ENCODE data around the gene GPR146. TPM values are rescaled to one million over a fixed set of nuclear protein-coding genes. Genes with fewer than 3 reads are reported as not detected.

Gene GPR146
- total RNA-seq, 1 donor from 2014 or later: 1.7 TPM

- peaks cover 3% of the 10 kb centered on the region for H3K36me3 Mint-ChIP-seq (ENCODE audit: low read depth, unreplicated experiment)
- Histone ChIP-seq H3K4me2 (ENCODE audit: low read length) (no peak overlapping the region), H3K9me3 (ENCODE audit: insufficient read depth, low read depth, low read length) (no peaks in the 10 kb centered on the region), H2AFZ (ENCODE audit: low read depth, low read length) (no peak overlapping the region), H3K9ac (ENCODE audit: low read length) (no peak overlapping the region), H3K4me1 (ENCODE audit: insufficient read depth, low read length) (no peaks in the 10 kb centered on the region), H3K4me3 (ENCODE audit: insufficient read depth, low read depth, low read length) (no peak overlapping the region), H3K79me2 (ENCODE audit: insufficient read depth, low read length) (no peaks in the 10 kb centered on the region), H3K27ac (ENCODE audit: low read depth, low read length) (no peak overlapping the region), H4K20me1 (ENCODE audit: insufficient read depth, low read length) (peaks cover 56% of the 10 kb centered on the region), H3K36me3 (ENCODE audit: insufficient read depth, low read length) (no peaks in the 10 kb centered on the region), H3K27me3 (ENCODE audit: insufficient read depth, low read length) (no peaks in the 10 kb centered on the region)
- no peak overlapping the region for H3K27ac Mint-ChIP-seq (ENCODE audit: unreplicated experiment)
- H3K9me3 Mint-ChIP-seq (ENCODE audit: unreplicated experiment): no peaks in the 10 kb centered on the region
- FAIRE-seq (no peak), DNase-seq (ENCODE audit: low read depth) (no peak)
- H3K4me3 Mint-ChIP-seq (ENCODE audit: unreplicated experiment): no peak overlapping the region
- peaks cover 6% of the 10 kb centered on the region for H3K4me1 Mint-ChIP-seq (ENCODE audit: low read depth, unreplicated experiment)
- TF ChIP-seq EZH2 (IDR thresholded peaks at IDR 0.05; ENCODE audit: insufficient read depth, low read length): no peak
- TF ChIP-seq, protein P1, sequence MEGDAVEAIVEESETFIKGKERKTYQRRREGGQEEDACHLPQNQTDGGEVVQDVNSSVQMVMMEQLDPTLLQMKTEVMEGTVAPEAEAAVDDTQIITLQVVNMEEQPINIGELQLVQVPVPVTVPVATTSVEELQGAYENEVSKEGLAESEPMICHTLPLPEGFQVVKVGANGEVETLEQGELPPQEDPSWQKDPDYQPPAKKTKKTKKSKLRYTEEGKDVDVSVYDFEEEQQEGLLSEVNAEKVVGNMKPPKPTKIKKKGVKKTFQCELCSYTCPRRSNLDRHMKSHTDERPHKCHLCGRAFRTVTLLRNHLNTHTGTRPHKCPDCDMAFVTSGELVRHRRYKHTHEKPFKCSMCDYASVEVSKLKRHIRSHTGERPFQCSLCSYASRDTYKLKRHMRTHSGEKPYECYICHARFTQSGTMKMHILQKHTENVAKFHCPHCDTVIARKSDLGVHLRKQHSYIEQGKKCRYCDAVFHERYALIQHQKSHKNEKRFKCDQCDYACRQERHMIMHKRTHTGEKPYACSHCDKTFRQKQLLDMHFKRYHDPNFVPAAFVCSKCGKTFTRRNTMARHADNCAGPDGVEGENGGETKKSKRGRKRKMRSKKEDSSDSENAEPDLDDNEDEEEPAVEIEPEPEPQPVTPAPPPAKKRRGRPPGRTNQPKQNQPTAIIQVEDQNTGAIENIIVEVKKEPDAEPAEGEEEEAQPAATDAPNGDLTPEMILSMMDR (IDR thresholded peaks at IDR 0.05; ENCODE audit: insufficient read depth, low read depth, low read length): no peak
- H3K27me3 Mint-ChIP-seq (ENCODE audit: low read depth, unreplicated experiment): peaks cover 2% of the 10 kb centered on the region
Observed at GRCh38 chr7:1055956-1056784, 11.8 kb downstream of the GPR146 start.

- Histone ChIP-seq H3K27ac (ENCODE audit: low read depth, low read length) (no peak overlapping the region), H3K4me2 (ENCODE audit: low read length) (no peak overlapping the region), H2AFZ (ENCODE audit: low read depth, low read length) (no peak overlapping the region), H3K79me2 (ENCODE audit: insufficient read depth, low read length) (no peaks in the 10 kb centered on the region), H3K27me3 (ENCODE audit: insufficient read depth, low read length) (no peaks in the 10 kb centered on the region), H4K20me1 (ENCODE audit: insufficient read depth, low read length) (peaks cover 56% of the 10 kb centered on the region), H3K9me3 (ENCODE audit: insufficient read depth, low read depth, low read length) (no peaks in the 10 kb centered on the region), H3K36me3 (ENCODE audit: insufficient read depth, low read length) (no peaks in the 10 kb centered on the region), H3K4me1 (ENCODE audit: insufficient read depth, low read length) (no peaks in the 10 kb centered on the region), H3K4me3 (ENCODE audit: insufficient read depth, low read depth, low read length) (no peak overlapping the region), H3K9ac (ENCODE audit: low read length) (no peak overlapping the region)
- Mint-ChIP-seq H3K9me3 (ENCODE audit: unreplicated experiment) (no peaks in the 10 kb centered on the region), H3K27me3 (ENCODE audit: low read depth, unreplicated experiment) (peaks cover 2% of the 10 kb centered on the region), H3K4me1 (ENCODE audit: low read depth, unreplicated experiment) (peaks cover 3% of the 10 kb centered on the region), H3K36me3 (ENCODE audit: low read depth, unreplicated experiment) (peaks cover 3% of the 10 kb centered on the region), H3K27ac (ENCODE audit: unreplicated experiment) (no peak overlapping the region), H3K4me3 (ENCODE audit: unreplicated experiment) (no peak overlapping the region)
- TF ChIP-seq EZH2 (IDR thresholded peaks at IDR 0.05; ENCODE audit: insufficient read depth, low read length): no peak
- TF ChIP-seq, protein P1 (IDR thresholded peaks at IDR 0.05; ENCODE audit: insufficient read depth, low read depth, low read length): no peak
- DNase-seq (ENCODE audit: low read depth) (no peak), FAIRE-seq (no peak)
Observed at GRCh38 chr7:1056785-1057410, 12.6 kb downstream of the GPR146 start.

All from astrocyte (in vitro differentiated cells and primary cell).